GM19025 (cell line): Measurements from ENCODE around the gene ABHD15.

Experiments used
- ATAC-seq: cut with Tn5 transposase; IDR thresholded peaks from one replicate; pipeline ENCODE4 v1.9.1; 2021; ENCODE audit warnings: mild to moderate bottlenecking, low read depth, moderate library complexity; ENCODE audit not compliant: unreplicated experiment

ABHD15 gene

GRCh38 chr17:29566473-29567303 is at the start of gene ABHD15:
Gene ABHD15, minus strand, starts transcription at chr17:29567037. Its CDS starts 71 bp downstream, at chr17:29566966.
- no peak for ATAC-seq

- ATAC-seq = peak; percentile 51
Observed at GRCh38 chr17:29615492-29616299, 48.9 kb upstream of the ABHD15 start.

- ATAC-seq = no peak
Observed at GRCh38 chr17:29615048-29615385, 48.2 kb upstream of the ABHD15 start.

- no peak for ATAC-seq
Observed at GRCh38 chr17:29614349-29615047, 47.7 kb upstream of the ABHD15 start.

GRCh38 chr17:29613856-29614255 is 47.0 kb upstream of the ABHD15 start:
- no peak for ATAC-seq

- peak; percentile 40 for ATAC-seq
Observed at GRCh38 chr17:29613352-29613837, 46.6 kb upstream of the ABHD15 start.

GRCh38 chr17:29612404-29613280 is 45.8 kb upstream of the ABHD15 start:
- no peak for ATAC-seq

GRCh38 chr17:29612094-29612403 is 45.2 kb upstream of the ABHD15 start:
- no peak for ATAC-seq

- no peak for ATAC-seq
Observed at GRCh38 chr17:29611351-29612093, 44.7 kb upstream of the ABHD15 start.

- ATAC-seq = no peak
Observed at GRCh38 chr17:29610395-29610794, 43.6 kb upstream of the ABHD15 start.

- no peak for ATAC-seq
Observed at GRCh38 chr17:29608986-29609385, 42.1 kb upstream of the ABHD15 start.

GRCh38 chr17:29607557-29608195 is 40.8 kb upstream of the ABHD15 start:
- no peak for ATAC-seq

- no peak for ATAC-seq
Observed at GRCh38 chr17:29603109-29603674, 36.4 kb upstream of the ABHD15 start.

GRCh38 chr17:29597361-29598172 is 30.7 kb upstream of the ABHD15 start:
- ATAC-seq = no peak

- no peak for ATAC-seq
Observed at GRCh38 chr17:29596811-29597210, 30.0 kb upstream of the ABHD15 start.

GRCh38 chr17:29595943-29596774 is 29.3 kb upstream of the ABHD15 start:
- ATAC-seq = no peak
